ENCODE data around the gene LILRB2.

DNA sequence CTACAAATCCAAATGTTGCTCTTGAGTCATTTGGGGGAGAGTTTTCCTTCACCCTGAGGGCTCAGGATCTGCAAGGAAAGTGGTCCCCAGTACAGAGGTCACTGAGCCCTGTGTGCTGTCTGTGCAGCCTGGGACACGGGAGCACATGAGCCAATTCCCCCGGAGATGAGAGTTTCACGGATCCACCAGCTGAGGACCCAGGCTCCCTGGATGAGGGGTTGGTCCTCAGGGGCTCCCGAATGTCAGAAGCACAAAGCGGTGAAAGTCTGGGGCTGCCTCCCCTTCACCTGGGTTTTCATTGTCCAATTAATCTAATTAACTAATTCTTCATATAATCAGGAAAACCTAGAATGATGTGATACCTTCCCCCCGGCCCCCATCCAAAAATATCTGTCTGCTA lies 13.6 kb upstream of the LILRB2 start:
- no peak for TF ChIP-seq CTCF (IDR thresholded peaks at IDR 0.05)
- no peak for TF ChIP-seq ZFX (IDR thresholded peaks at IDR 0.05; ENCODE audit: borderline replicate concordance)

Data from 22Rv1 (cell line).